CD4-positive, alpha-beta T cell (primary cell): ENCODE data around the gene YIPF3. TPM values are rescaled to one million over a fixed set of nuclear protein-coding genes. Genes with fewer than 3 reads are reported as not detected.

Experiments
- ATAC-seq: fragments of 200-7000 bp; cut with Tn5 transposase; one replicate; pipeline ENCODE4 v1.10.0; 2022; ENCODE audit warnings: mild to moderate bottlenecking; ENCODE audit not compliant: poor library complexity
- CTCF ChIA-PET: fragments of 350-600 bp; sonication (Branson Sonifier 250); formaldehyde crosslinking; loops from one replicate; lab custom pipeline; 2021; ENCODE audit warnings: antibody characterized with exemption, inconsistent platforms; lab: Charles Lee
- POLR2A ChIA-PET: fragments of 350-600 bp; sonication (Branson Sonifier 250); formaldehyde crosslinking; loops from one replicate; lab custom pipeline; 2021; ENCODE audit warnings: antibody characterized with exemption, inconsistent platforms; lab: Charles Lee
- DNase-seq, 14 experiments: peaks; one replicate each; pipeline ENCODE4 v3.0.0-alpha.2; 2013 to 2020; ENCODE audit warnings: mixed read lengths in 2 of 14
- H3K27ac ChIP-seq, 2 donors: one replicate each; pipeline versions ENCODE4 v1.5.1 to v1.7.0; 2013; ENCODE audit warnings: low read length in 2 of 2, low read depth in 1 of 2, mild to moderate bottlenecking in 1 of 2
- H3K27me3 ChIP-seq, 2 experiments: 1 replicate in 1 of 2; 2 replicates in 1 of 2; pipeline versions ENCODE4 v1.6.1 to v1.7.0; 2013; ENCODE audit warnings: low read length in 2 of 2, control low read depth in 1 of 2, mild to moderate bottlenecking in 1 of 2, moderate library complexity in 1 of 2; ENCODE audit not compliant: insufficient read depth in 2 of 2, control insufficient read depth in 1 of 2
- H3K36me3 ChIP-seq: one replicate; pipeline ENCODE4 v1.6.1; 2013; ENCODE audit warnings: low read length, control low read depth; ENCODE audit not compliant: insufficient read depth
- H3K4me1 ChIP-seq: one replicate; pipeline ENCODE4 v1.6.1; 2013; ENCODE audit warnings: low read length, control low read depth; ENCODE audit not compliant: insufficient read depth
- H3K4me3 ChIP-seq: one replicate; pipeline ENCODE4 v1.5.1; 2013; ENCODE audit warnings: mild to moderate bottlenecking, low read length, moderate library complexity
- H3K9me3 ChIP-seq, 2 experiments: 1 replicate in 1 of 2; 2 replicates in 1 of 2; pipeline versions ENCODE4 v1.6.1 to v1.7.0; 2013; ENCODE audit warnings: low read length in 2 of 2, mild to moderate bottlenecking in 2 of 2, control low read depth in 1 of 2, moderate library complexity in 1 of 2; ENCODE audit not compliant: control insufficient read depth in 1 of 2, insufficient read depth in 1 of 2
- H3K27ac Mint-ChIP-seq: one replicate; pipeline ENCODE4 v1.8.0; 2020; ENCODE audit warnings: mixed read lengths
- H3K27me3 Mint-ChIP-seq: one replicate; pipeline ENCODE4 v1.8.0; 2021; ENCODE audit warnings: mixed read lengths
- H3K36me3 Mint-ChIP-seq: one replicate; pipeline ENCODE4 v1.8.0; 2021; ENCODE audit warnings: low read depth, mixed read lengths
- H3K4me1 Mint-ChIP-seq: one replicate; pipeline ENCODE4 v1.8.0; 2021; ENCODE audit warnings: low read depth, mixed read lengths
- H3K4me3 Mint-ChIP-seq: one replicate; pipeline ENCODE4 v1.8.0; 2020; ENCODE audit warnings: mild to moderate bottlenecking, mixed read lengths
- H3K9me3 Mint-ChIP-seq: one replicate; pipeline ENCODE4 v1.8.0; 2020; ENCODE audit warnings: mixed read lengths
- intact Hi-C, 2 experiments: fragments of 100-400 bp; cut with DNase I in 1 of 2; cut with micrococcal nuclease in 1 of 2; formaldehyde crosslinking; loops; one replicate each; pipeline versions ENCODE4 v1.15.1 to v1.9.0; 2023 to 2025; cut with DNase I, micrococcal nuclease
- total RNA-seq, 174 experiments: library from RNA in 2 of 174; stranded (reverse) in 2 of 174; gene quantifications; one replicate each; pipeline ENCODE4 v1.2.3 and lab custom pipeline; 2021 to 2026
- TF ChIP-seq, protein P1 (sequence below): fragments of 200-600 bp; IDR thresholded peaks from one replicate; pipeline ENCODE4 v1.8.0; 2022; ENCODE audit warnings: antibody characterized with exemption, mild to moderate bottlenecking

Gene YIPF3
- total RNA-seq, 2 experiments from 2014 or later, result 36.5 to 37.9 TPM

DNA sequence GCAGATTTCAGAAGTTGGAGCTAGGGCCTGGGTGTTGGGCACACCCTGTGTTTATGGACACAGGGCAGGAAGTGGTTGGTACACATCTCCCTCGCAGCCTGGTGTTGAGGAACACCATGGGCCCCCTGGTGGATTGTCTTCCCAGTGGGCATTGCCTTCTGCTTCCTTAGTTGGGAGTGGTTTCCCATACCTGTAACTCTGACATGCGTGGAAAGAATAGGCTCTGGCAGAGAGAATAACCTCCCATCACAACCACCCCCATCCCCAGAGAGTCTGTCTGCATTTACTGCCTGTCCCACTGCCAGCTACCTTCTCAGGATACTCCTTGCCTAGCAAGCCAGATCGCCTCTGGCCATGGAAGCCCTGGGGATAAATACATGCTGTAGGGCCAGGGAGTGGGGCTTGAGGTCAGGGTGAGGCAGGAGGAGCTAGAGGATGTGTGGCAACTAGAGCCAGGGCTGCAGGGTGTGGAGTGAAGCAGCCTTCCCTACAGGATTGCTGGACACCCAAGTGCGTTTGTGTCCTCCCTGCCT is 21.3 kb downstream of the YIPF3 start:
- Histone ChIP-seq H3K36me3 (peaks cover 34% of the 10 kb centered on the region), H3K27me3 (no peaks in the 10 kb centered on the region), H3K27ac (peak overlapping the region in 1 of 2 donors; percentile 41), H3K4me1 (peaks cover 27% of the 10 kb centered on the region), H3K4me3 (no peak overlapping the region), H3K9me3 (no peaks in the 10 kb centered on the region)
- Mint-ChIP-seq H3K36me3 (peaks cover 45% of the 10 kb centered on the region), H3K27me3 (no peaks in the 10 kb centered on the region), H3K4me1 (peaks cover 36% of the 10 kb centered on the region), H3K4me3 (no peak overlapping the region), H3K27ac (peak overlapping the region; percentile 87), H3K9me3 (no peaks in the 10 kb centered on the region)
- peak in 6 of 14 experiments; percentile 26 to 64 (median 48) for DNase-seq
- ATAC-seq, result peak; percentile 89
- intact Hi-C loops, result no loop called here
- TF ChIP-seq, protein P1, sequence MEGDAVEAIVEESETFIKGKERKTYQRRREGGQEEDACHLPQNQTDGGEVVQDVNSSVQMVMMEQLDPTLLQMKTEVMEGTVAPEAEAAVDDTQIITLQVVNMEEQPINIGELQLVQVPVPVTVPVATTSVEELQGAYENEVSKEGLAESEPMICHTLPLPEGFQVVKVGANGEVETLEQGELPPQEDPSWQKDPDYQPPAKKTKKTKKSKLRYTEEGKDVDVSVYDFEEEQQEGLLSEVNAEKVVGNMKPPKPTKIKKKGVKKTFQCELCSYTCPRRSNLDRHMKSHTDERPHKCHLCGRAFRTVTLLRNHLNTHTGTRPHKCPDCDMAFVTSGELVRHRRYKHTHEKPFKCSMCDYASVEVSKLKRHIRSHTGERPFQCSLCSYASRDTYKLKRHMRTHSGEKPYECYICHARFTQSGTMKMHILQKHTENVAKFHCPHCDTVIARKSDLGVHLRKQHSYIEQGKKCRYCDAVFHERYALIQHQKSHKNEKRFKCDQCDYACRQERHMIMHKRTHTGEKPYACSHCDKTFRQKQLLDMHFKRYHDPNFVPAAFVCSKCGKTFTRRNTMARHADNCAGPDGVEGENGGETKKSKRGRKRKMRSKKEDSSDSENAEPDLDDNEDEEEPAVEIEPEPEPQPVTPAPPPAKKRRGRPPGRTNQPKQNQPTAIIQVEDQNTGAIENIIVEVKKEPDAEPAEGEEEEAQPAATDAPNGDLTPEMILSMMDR, result peak; percentile 22
- ChIA-PET POLR2A (interaction anchor here (1.6 to 2.4 kb wide), 3 partner anchors 14 to 40 kb away, joined by 6 to 13 read pairs (median 10); partner anchors contain the start of genes DLK2, LRRC73 and TJAP1), CTCF (interaction anchor here (1.4 to 1.5 kb wide), 2 partner anchors 109 to 232 kb away, joined by 3 read pairs; no protein-coding TSS in a partner anchor)

DNA sequence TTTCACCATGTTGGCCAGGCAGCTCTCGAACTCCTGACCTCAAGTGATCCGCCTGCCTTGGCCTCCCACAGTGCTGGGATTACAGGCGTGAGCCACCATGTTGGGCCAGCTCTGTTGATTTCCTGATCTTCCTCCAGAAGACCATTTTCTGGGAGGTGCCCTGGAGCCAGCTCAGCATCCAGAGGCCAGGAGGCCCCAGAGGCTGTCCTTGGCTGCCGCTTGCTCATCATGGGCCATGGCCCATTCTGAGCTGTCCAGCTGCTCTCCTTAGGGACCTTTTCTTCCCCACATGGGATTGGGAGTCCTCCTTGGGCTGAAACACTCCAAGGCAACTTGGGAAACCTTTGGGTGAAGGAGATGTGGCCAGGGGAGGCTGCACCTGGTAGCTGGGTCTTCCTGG is 22.0 kb downstream of the YIPF3 start:
- H3K27ac Mint-ChIP-seq, result peak overlapping the region; percentile 87

DNA sequence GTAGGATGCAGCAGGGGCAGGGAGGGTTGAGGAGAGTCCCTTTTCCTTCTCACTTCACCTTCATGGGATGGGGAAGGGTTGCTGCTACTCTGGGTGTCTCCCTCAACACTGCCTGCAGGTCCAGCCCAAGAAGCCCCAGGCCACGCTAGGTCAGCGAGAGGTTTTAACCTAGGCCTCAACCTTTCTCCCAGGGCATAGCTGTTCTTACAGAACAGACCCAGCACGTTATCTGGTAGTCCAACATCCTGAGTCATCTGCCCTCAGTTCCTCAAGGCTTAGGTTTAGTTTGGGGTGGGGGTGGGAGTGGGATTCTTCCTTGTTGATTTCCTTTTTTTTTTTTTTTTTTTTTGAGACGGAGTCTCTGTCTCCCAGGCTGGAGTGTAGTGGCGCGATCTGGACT is 22.4 kb downstream of the YIPF3 start:
- H3K27me3 ChIP-seq, result no peaks in the 10 kb centered on the region
- no peak overlapping the region for H3K4me3 Mint-ChIP-seq
- peaks cover 29% of the 10 kb centered on the region for H3K36me3 ChIP-seq
- H3K4me1 ChIP-seq, result peaks cover 28% of the 10 kb centered on the region
- no peaks in the 10 kb centered on the region for H3K27me3 Mint-ChIP-seq
- DNase-seq (no peak), ATAC-seq (no peak)
- peaks cover 34% of the 10 kb centered on the region for H3K36me3 Mint-ChIP-seq
- ChIA-PET CTCF (interaction anchor here (0.5 to 2.4 kb wide), 4 partner anchors 12 to 231 kb away, joined by 3 to 6 read pairs (median 4); no protein-coding TSS in a partner anchor), POLR2A (interaction anchor here (0.6 to 1.8 kb wide), 4 partner anchors 16 to 44 kb away, joined by 3 to 13 read pairs (median 4); partner anchors contain the start of genes DLK2 and TJAP1)
- intact Hi-C loops, result no loop called here
- no peak overlapping the region for H3K27ac ChIP-seq
- H3K9me3 Mint-ChIP-seq, result no peaks in the 10 kb centered on the region
- H3K9me3 ChIP-seq, result no peaks in the 10 kb centered on the region
- peaks cover 40% of the 10 kb centered on the region for H3K4me1 Mint-ChIP-seq
- TF ChIP-seq, protein P1, result no peak
- H3K4me3 ChIP-seq, result no peak overlapping the region
- H3K27ac Mint-ChIP-seq, result peak overlapping the region; percentile 39

More for the DNA sequence above, 22.0 kb downstream of the YIPF3 start:
- Mint-ChIP-seq H3K36me3 (peaks cover 38% of the 10 kb centered on the region), H3K4me3 (no peak overlapping the region), H3K9me3 (no peaks in the 10 kb centered on the region), H3K4me1 (peaks cover 40% of the 10 kb centered on the region), H3K27me3 (no peaks in the 10 kb centered on the region)
- intact Hi-C loops, result no loop called here
- Histone ChIP-seq H3K4me3 (no peak overlapping the region), H3K9me3 (no peaks in the 10 kb centered on the region), H3K36me3 (peaks cover 29% of the 10 kb centered on the region), H3K4me1 (peaks cover 27% of the 10 kb centered on the region), H3K27ac (peak overlapping the region in 1 of 2 donors; percentile 41), H3K27me3 (no peaks in the 10 kb centered on the region)
- TF ChIP-seq, protein P1, result no peak
- DNase-seq (no peak), ATAC-seq (no peak)
- POLR2A ChIA-PET, result interaction anchor here (0.6 to 2.4 kb wide), 4 partner anchors 15 to 44 kb away, joined by 3 to 13 read pairs (median 8); partner anchors contain the start of genes DLK2, LRRC73 and TJAP1
- CTCF ChIA-PET, result interaction anchor here (1.4 to 2.4 kb wide), 3 partner anchors 12 to 231 kb away, joined by 3 to 6 read pairs (median 3); no protein-coding TSS in a partner anchor
